Fibroblast of lung (primary cell): ENCODE results near the gene EMSY. TPM values are rescaled to one million over a fixed set of nuclear protein-coding genes. Genes with fewer than 3 reads are reported as not detected.

Experiments used
- DNase-seq, 2 donors: peaks; one replicate each; pipeline versions ENCODE4 v3.0.0 to v3.0.0-alpha.2; 2010; ENCODE audit warnings: low read depth in 2 of 2
- H2AFZ ChIP-seq: 2 replicates; pipeline ENCODE4 v1.5.1; 2012; ENCODE audit warnings: low read length, control low read depth, inconsistent platforms
- H3K27ac ChIP-seq: 2 replicates; pipeline ENCODE4 v1.5.1; 2011; ENCODE audit warnings: low read length, control low read depth; ENCODE audit not compliant: insufficient read depth
- H3K27me3 ChIP-seq: 2 replicates; pipeline ENCODE4 v1.5.1; 2011; ENCODE audit warnings: mild to moderate bottlenecking, low read length; ENCODE audit not compliant: control insufficient read depth, insufficient read depth
- H3K36me3 ChIP-seq: 2 replicates; pipeline ENCODE4 v1.5.1; 2011; ENCODE audit warnings: low read length; ENCODE audit not compliant: control insufficient read depth, insufficient read depth
- H3K4me1 ChIP-seq: 2 replicates; pipeline ENCODE4 v1.5.1; 2011; ENCODE audit warnings: low read length; ENCODE audit not compliant: control insufficient read depth, insufficient read depth; ENCODE audit errors: extremely low read depth
- H3K4me2 ChIP-seq: 2 replicates; pipeline ENCODE4 v1.5.1; 2011; ENCODE audit warnings: low read length, control low read depth; ENCODE audit not compliant: insufficient read depth; ENCODE audit errors: extremely low read depth
- H3K4me3 ChIP-seq, 4 experiments: fragments of 200-600 bp in 1 of 4; sonication (generic) in 1 of 4; replicated peaks in 1 of 4; 2 replicates each; pipeline ENCODE4 v1.5.1; 2011 to 2016; ENCODE audit warnings: low read length in 4 of 4, low read depth in 3 of 4, mild to moderate bottlenecking in 3 of 4, control low read depth in 2 of 4, inconsistent platforms in 1 of 4, mixed read lengths in 1 of 4; ENCODE audit not compliant: insufficient read depth in 1 of 4; ENCODE audit errors: control extremely low read depth in 1 of 4
- H3K79me2 ChIP-seq: 2 replicates; pipeline ENCODE4 v1.5.1; 2012; ENCODE audit warnings: mild to moderate bottlenecking, low read length, inconsistent platforms; ENCODE audit not compliant: control insufficient read depth, insufficient read depth
- H3K9ac ChIP-seq: 2 replicates; pipeline ENCODE4 v1.5.1; 2011; ENCODE audit warnings: mild to moderate bottlenecking, low read length, control low read depth; ENCODE audit not compliant: insufficient read depth
- H3K9me3 ChIP-seq: 2 replicates; pipeline ENCODE4 v1.5.1; 2012; ENCODE audit warnings: low read depth, low read length; ENCODE audit not compliant: control insufficient read depth, insufficient read depth
- H4K20me1 ChIP-seq: 2 replicates; pipeline ENCODE4 v1.5.1; 2011; ENCODE audit warnings: low read length; ENCODE audit not compliant: control insufficient read depth, insufficient read depth; ENCODE audit errors: extremely low read depth
- EZH2 ChIP-seq: IDR thresholded peaks from 2 replicates; pipeline ENCODE4 v1.5.1; 2012; ENCODE audit warnings: low read length, control low read depth, mild to moderate bottlenecking; ENCODE audit errors: missing control alignments
- polyA plus RNA-seq, 2 donors: library from polyadenylated mRNA; depleted of rRNA in 1 of 2; stranded (reverse) in 1 of 2; unstranded in 1 of 2; fragments of >200 nt; gene quantifications; 2 replicates each; pipeline ENCODE4 v1.2.1, GENCODE V29; 2011 to 2012; ENCODE audit warnings: missing spikeins in 1 of 2
- total RNA-seq: library from RNA; depleted of rRNA; stranded (reverse); fragments of >200 nt; gene quantifications from 2 replicates; pipeline ENCODE4 v1.2.1, GENCODE V29; 2014
- TF ChIP-seq, protein P1 (sequence below), 2 donors: IDR thresholded peaks in 1 of 2; conservative IDR thresholded peaks in 1 of 2; 1 replicate in 1 of 2; 2 replicates in 1 of 2; pipeline ENCODE4 v1.5.1; 2011 to 2012; ENCODE audit warnings: low read length in 2 of 2, control low read depth in 1 of 2, inconsistent platforms in 1 of 2, low read depth in 1 of 2, mild to moderate bottlenecking in 1 of 2

EMSY gene
- total and polyA plus RNA-seq, 2 donors (not counting 1 experiment from before 2014, with no cell fraction given): 11.9 to 14.2 TPM

GRCh38 chr11:76574406-76574805, 129.6 kb downstream of the EMSY start:
- H3K36me3 ChIP-seq: no peaks in the 10 kb centered on the region
- H3K79me2 ChIP-seq: no peaks in the 10 kb centered on the region
- H3K9me3 ChIP-seq: no peaks in the 10 kb centered on the region
- no peak overlapping the region for H3K27ac ChIP-seq
- H3K4me1 ChIP-seq: peaks cover 15% of the 10 kb centered on the region
- peak in 1 of 2 donors; percentile 76 for DNase-seq
- H4K20me1 ChIP-seq: no peaks in the 10 kb centered on the region
- H3K27me3 ChIP-seq: no peaks in the 10 kb centered on the region
- H2AFZ ChIP-seq: no peak overlapping the region
- TF ChIP-seq, protein P1, sequence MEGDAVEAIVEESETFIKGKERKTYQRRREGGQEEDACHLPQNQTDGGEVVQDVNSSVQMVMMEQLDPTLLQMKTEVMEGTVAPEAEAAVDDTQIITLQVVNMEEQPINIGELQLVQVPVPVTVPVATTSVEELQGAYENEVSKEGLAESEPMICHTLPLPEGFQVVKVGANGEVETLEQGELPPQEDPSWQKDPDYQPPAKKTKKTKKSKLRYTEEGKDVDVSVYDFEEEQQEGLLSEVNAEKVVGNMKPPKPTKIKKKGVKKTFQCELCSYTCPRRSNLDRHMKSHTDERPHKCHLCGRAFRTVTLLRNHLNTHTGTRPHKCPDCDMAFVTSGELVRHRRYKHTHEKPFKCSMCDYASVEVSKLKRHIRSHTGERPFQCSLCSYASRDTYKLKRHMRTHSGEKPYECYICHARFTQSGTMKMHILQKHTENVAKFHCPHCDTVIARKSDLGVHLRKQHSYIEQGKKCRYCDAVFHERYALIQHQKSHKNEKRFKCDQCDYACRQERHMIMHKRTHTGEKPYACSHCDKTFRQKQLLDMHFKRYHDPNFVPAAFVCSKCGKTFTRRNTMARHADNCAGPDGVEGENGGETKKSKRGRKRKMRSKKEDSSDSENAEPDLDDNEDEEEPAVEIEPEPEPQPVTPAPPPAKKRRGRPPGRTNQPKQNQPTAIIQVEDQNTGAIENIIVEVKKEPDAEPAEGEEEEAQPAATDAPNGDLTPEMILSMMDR (conservative IDR thresholded peaks at IDR 0.05 in 1 of 2, IDR thresholded peaks at IDR 0.05 in 1 of 2; ENCODE audit: low read depth in 1 of 2, low read length in 2 of 2): no peak
- no peak for TF ChIP-seq EZH2
- no peak overlapping the region for H3K4me3 ChIP-seq
- H3K9ac ChIP-seq: no peak overlapping the region
- no peak overlapping the region for H3K4me2 ChIP-seq

DNA sequence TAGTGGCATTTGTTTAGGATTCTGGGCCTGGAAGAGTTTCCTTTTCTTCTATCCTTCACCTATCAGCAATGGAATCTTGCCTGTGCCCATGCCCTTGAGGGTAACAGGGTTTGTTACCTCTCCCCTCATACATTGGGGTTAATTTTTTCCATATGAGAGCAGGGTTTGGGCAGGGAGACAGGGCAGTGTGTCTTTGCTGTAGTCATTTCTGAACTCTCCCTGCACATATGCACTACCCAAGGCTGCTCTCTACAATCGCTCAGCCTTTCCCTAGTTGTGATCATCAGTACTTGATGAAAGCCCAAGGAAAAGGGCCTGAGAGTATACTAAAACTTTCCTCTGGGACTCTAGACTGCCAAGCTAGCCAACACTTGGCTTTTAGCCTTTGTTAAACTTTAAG, 130.1 kb downstream of the EMSY start:
- Histone ChIP-seq H4K20me1 (no peaks in the 10 kb centered on the region), H3K4me1 (peaks cover 18% of the 10 kb centered on the region), H3K9ac (no peak overlapping the region), H2AFZ (no peak overlapping the region), H3K9me3 (no peaks in the 10 kb centered on the region), H3K4me3 (no peak overlapping the region), H3K27me3 (no peaks in the 10 kb centered on the region), H3K27ac (no peak overlapping the region), H3K79me2 (no peaks in the 10 kb centered on the region), H3K4me2 (no peak overlapping the region), H3K36me3 (no peaks in the 10 kb centered on the region)
- DNase-seq: no peak
- TF ChIP-seq, protein P1 (conservative IDR thresholded peaks at IDR 0.05 in 1 of 2, IDR thresholded peaks at IDR 0.05 in 1 of 2; ENCODE audit: low read depth in 1 of 2, low read length in 2 of 2): no peak
- TF ChIP-seq EZH2: no peak

GRCh38 chr11:76577226-76577920, 132.6 kb downstream of the EMSY start:
- H3K27ac ChIP-seq: peak overlapping the region; percentile 42

More at GRCh38 chr11:76577226-76577920, 132.6 kb downstream of the EMSY start:
- DNase-seq: peak; percentile 69 to 85
- no peaks in the 10 kb centered on the region for H3K36me3 ChIP-seq
- no peak overlapping the region for H3K9ac ChIP-seq
- peaks cover 18% of the 10 kb centered on the region for H3K4me1 ChIP-seq
- no peaks in the 10 kb centered on the region for H4K20me1 ChIP-seq
- H2AFZ ChIP-seq: no peak overlapping the region
- H3K27me3 ChIP-seq: no peaks in the 10 kb centered on the region
- no peak overlapping the region for H3K4me2 ChIP-seq
- TF ChIP-seq, protein P1 (conservative IDR thresholded peaks at IDR 0.05 in 1 of 2, IDR thresholded peaks at IDR 0.05 in 1 of 2; ENCODE audit: low read depth in 1 of 2, low read length in 2 of 2): no peak
- no peak overlapping the region for H3K4me3 ChIP-seq
- no peaks in the 10 kb centered on the region for H3K9me3 ChIP-seq
- no peaks in the 10 kb centered on the region for H3K79me2 ChIP-seq
